ENCODE measurements around the gene FAM83G. TPM values are rescaled to one million over a fixed set of nuclear protein-coding genes. Genes with fewer than 3 reads are reported as not detected.

Gene FAM83G
- total and polyA plus RNA-seq, 2 donors (not counting 3 experiments of a cell fraction or from before 2014, with no cell fraction given): 7.0 to 10.9 TPM

- no peaks in the 10 kb centered on the region for H3K36me3 ChIP-seq (ENCODE audit: control insufficient read depth in 2 of 2, extremely low read depth in 1 of 2, insufficient read depth in 2 of 2, low read length in 2 of 2)
- H3K4me1 ChIP-seq (ENCODE audit: control insufficient read depth, extremely low read depth, insufficient read depth, low read length): peaks cover 2% of the 10 kb centered on the region
- H3K27ac ChIP-seq (ENCODE audit: insufficient read depth, low read depth, low read length): no peak overlapping the region
- DNase-seq (ENCODE audit: low read depth, low spot score) (no peak), FAIRE-seq (no peak)
- no peak overlapping the region for H3K9ac ChIP-seq (replicated peaks; ENCODE audit: extremely low read depth, insufficient read depth, low read length)
- no TSS peak for BruUV-seq (replicated peaks)
- no peak overlapping the region for H3K4me2 ChIP-seq (ENCODE audit: insufficient read depth, low read length)
- H3K27me3 ChIP-seq (ENCODE audit: control insufficient read depth in 2 of 2, insufficient read depth in 2 of 2, low read length in 2 of 2): no peaks in the 10 kb centered on the region
- dilution Hi-C loops (cut with MboI; ENCODE audit: extremely low pct_ligation_motif_present, low sequenced_read_pairs) (no loop called here), intact Hi-C loops (cut with micrococcal nuclease) (no loop called here)
- no peak overlapping the region for H2AFZ ChIP-seq (ENCODE audit: low read depth, low read length)
- no peaks in the 10 kb centered on the region for H3K9me3 ChIP-seq (replicated peaks; ENCODE audit: control insufficient read depth, insufficient read depth, low read length)
- no peak overlapping the region for H3K4me3 ChIP-seq (replicated peaks in 1 of 3; ENCODE audit: insufficient read depth in 1 of 3, low read depth in 1 of 3, low read length in 3 of 3)
- TF ChIP-seq MYC (IDR thresholded peaks at IDR 0.05; ENCODE audit: low read depth, low read length) (no peak), EZH2 (IDR thresholded peaks at IDR 0.05; ENCODE audit: borderline replicate concordance, low read depth, low read length, severe bottlenecking) (no peak), FOS (IDR thresholded peaks at IDR 0.05; ENCODE audit: borderline replicate concordance, insufficient read depth, low read length) (no peak), CTCF (IDR thresholded peaks at IDR 0.05; ENCODE audit: extremely low read depth in 1 of 2, insufficient read depth in 1 of 2, low read depth in 1 of 2, low read length in 2 of 2) (no peak), POLR2A (IDR thresholded peaks at IDR 0.05; ENCODE audit: low read depth, low read length) (no peak), MAX (IDR thresholded peaks at IDR 0.05; ENCODE audit: insufficient read depth, insufficient read length) (no peak), POLR2AphosphoS5 (IDR thresholded peaks at IDR 0.05; ENCODE audit: insufficient read depth, low read depth, low read length) (no peak), JUN (IDR thresholded peaks at IDR 0.05; ENCODE audit: borderline replicate concordance, insufficient read depth, insufficient read length, low read depth) (no peak), GATA2 (IDR thresholded peaks at IDR 0.05; ENCODE audit: insufficient read depth, insufficient read length, low read depth, low read length) (no peak)
- CTCF ChIA-PET: interaction anchor here (1.1 to 1.8 kb wide), 2 partner anchors 18 to 54 kb away, joined by 3 to 8 read pairs; no protein-coding TSS in a partner anchor
- H3K79me2 ChIP-seq (ENCODE audit: control insufficient read depth, insufficient read depth, low read length): no peaks in the 10 kb centered on the region
- H3K9me1 ChIP-seq (replicated peaks; ENCODE audit: control insufficient read depth, extremely low read depth, insufficient read depth, low read length): no peaks in the 10 kb centered on the region
- no peaks in the 10 kb centered on the region for H4K20me1 ChIP-seq (replicated peaks; ENCODE audit: control insufficient read depth, extremely low read depth, insufficient read depth, low read length)
- POLR2A ChIA-PET: no interaction called here
These were observed 10.2 kb upstream of the FAM83G start for GRCh38 chr17:19014628-19015215.

Measured in endothelial cell of umbilical vein (primary cell).